T1000 (cell line): ENCODE data around the gene PRRG1.
"Not testable (repeated sequence)": the region's sequence is repeated elsewhere in the genome, so short reads cannot be mapped to it uniquely, and the experiment has no call there.

Experiments
- DNase-seq: peaks from one replicate; lab custom pipeline; 2025; ENCODE audit warnings: mixed read lengths; lab: John Stamatoyannopoulos, UW

Gene PRRG1

GRCh38 chrX:37349221-37350033 lies at the start of gene PRRG1:
PRRG1 (plus strand) TSS chrX:37349364; CDS start chrX:37406250, 56,886 bp downstream.
- peak; percentile 51 for DNase-seq

GRCh38 chrX:37302569-37302968 lies 46.6 kb upstream of the PRRG1 start:
- DNase-seq: no peak

GRCh38 chrX:37305238-37305637 lies 43.9 kb upstream of the PRRG1 start:
- DNase-seq: not testable (repeated sequence)

GRCh38 chrX:37314531-37314930 lies 34.6 kb upstream of the PRRG1 start:
- no peak for DNase-seq

DNA sequence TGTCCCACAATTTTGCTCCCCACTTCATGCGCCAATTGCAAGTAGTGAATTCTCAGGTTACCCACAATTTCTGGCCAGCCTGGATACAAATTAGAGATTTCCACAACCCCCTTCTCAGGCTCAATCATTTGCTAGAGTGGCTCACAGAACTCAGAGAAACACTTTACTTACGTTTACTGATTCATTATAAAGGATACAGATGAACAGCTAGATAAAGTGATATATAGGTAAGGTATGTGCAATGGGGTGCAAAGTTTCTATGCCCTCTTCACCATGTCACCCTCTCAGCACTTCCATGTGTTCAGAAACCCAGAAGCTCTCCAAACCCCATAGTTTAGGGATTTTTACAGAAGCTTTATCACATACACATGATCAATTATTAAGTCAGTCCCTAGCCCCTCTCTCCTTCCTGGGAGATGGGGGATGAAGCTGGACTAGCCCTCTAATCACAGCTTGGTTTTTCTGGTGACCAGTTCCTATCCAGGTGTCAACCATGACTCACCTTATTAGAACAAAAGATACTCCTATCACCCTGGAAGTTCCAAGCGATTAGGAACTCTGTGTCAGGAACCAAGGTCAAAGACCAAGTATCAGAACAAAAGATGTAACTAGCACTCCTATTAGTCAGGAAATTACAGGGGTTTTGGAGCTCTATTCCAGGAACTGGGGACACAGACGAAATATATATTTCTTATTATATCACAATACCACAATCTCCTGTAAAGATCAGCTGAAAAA lies 33.5 kb upstream of the PRRG1 start:
- no peak for DNase-seq

DNA sequence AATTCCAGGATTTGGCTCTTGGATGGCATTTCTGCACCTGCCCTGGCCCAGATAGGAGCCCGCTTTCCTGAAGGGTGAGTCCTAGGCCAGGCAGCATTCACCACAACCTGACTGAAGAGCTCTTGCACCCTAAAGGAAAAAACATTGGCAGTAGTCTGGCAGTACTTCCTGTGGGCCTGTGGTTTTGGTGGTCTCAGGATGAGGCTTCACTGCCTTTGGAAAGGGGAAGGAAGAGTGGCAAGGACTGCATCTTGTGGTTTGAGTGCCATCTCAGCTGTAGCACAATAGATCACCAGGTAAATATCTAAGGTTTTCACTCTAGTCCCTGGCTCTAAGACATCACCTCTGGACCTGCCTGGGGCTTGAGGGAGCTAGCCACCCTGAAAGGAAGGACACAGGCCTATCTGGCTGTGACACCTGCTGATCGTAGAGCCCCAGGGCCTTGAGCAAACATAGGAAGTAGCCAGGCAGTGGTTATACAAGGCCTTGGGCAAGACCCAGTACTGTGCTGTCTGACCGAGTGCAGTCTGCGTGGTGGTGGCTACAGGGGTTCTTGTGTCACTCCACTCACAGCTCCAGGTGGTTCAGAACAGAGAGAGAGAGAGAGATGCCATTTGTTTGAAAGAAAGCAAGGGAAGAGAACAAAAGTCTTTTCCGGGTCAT lies 28.5 kb upstream of the PRRG1 start:
- no peak for DNase-seq

DNA sequence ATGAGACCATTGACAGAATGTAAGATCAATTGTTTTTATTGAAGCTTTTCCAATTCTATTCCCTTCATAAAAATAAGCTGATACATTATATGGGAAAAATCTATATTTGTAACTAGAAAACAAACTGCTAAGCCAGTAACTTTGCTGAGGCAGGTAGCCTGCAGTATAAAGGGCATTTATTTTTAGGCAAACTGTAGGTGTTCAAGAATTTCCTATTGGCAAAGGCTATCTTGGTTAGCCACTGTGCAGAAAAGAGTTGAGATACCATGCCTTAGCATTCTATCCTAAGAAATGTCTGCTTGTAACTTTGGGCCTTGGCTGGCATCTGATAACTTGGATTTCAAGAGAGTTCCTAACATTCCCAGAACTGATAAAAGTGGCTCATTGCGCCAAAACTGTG lies 18.5 kb upstream of the PRRG1 start:
- DNase-seq: no peak

GRCh38 chrX:37331546-37331945 lies 17.6 kb upstream of the PRRG1 start:
- DNase-seq: no peak

GRCh38 chrX:37332055-37332454 lies 17.1 kb upstream of the PRRG1 start:
- DNase-seq: no peak

GRCh38 chrX:37332987-37333658 lies 16.0 kb upstream of the PRRG1 start:
- no peak for DNase-seq

DNA sequence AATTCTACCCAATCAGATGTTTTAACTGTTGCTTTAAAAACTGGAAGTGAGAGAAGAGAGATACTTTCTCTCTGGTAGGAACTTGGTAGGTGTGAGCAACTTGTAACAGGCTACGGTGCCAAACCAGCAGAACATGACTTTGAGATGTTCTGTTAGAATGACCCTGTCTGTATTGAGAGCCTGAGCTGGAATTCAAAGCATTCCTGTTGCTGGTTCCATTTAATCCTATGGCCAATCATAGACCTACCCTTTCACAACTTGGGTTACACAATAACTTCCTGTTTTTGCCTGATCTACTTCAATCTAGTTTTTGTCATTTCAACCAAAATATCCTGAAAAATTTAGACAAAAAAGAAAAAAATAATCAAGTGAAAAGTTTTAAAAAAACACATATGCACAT lies 1.7 kb upstream of the PRRG1 start:
- no peak for DNase-seq

- no peak for DNase-seq
Observed at GRCh38 chrX:37348231-37348970, 763 bp upstream of the PRRG1 start.

- no peak for DNase-seq
Observed at GRCh38 chrX:37348971-37349220, 268 bp upstream of the PRRG1 start.

- DNase-seq: no peak
Observed at GRCh38 chrX:37350034-37350365, 836 bp downstream of the PRRG1 start.

DNA sequence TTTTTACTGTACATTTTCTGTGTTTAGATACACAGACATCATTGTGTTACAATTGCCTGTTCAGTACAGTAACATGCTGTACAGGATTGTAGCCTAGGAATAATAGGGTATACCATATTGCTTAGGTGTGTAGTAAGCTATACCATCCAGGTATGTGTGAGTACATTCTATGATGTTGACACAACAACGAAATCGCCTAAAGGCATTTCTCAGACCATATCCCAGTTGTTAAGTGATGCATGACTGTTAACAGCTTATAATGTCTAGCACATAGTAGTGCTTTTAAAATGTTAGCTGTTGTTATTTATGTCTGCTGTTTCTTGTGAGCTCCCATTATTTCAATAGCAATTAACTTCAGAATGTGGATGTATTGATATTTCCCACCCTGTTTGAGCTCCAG lies 4.5 kb downstream of the PRRG1 start:
- no peak for DNase-seq

DNA sequence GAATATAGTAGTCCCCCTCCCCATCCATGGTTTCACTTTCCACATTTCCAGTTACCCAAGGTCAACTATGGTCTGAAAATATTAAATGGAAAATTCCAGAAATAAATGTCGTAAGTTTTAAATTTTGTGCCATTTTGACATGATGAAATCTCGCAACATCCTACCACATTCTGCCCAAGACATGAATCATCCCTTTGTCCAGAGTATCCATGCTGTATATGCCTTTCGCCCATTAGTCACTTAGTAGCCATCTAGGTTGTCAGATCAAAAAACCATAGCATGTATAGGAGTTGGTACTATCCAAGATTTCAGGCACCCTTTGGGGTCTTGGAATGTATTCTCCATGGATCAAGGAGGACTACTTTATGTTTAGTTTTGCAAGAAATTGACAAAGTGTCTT lies 8.3 kb downstream of the PRRG1 start:
- no peak for DNase-seq

DNA sequence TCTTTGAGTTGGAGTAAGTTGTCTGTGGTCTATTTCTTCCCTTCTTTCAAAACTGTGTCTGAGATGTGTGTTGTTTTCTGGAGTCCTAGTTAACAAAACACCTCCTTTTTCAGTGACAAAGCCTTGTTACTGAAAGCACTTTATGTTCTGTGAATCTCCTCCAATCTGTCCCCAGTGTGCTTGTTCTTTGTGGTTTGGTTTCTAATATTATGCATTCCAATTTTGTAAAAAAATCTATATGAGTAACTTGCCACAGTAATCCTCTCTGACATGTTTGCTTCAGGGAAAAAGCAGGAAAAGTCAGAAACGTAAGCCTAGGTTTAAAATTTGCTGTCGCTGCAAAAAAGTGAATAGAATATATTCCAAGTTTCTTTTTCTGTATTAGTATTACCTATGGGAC lies 12.4 kb downstream of the PRRG1 start:
- no peak for DNase-seq

- no peak for DNase-seq
Observed at GRCh38 chrX:37364666-37365065, 15.5 kb downstream of the PRRG1 start.

- no peak for DNase-seq
Observed at GRCh38 chrX:37367946-37368345, 18.8 kb downstream of the PRRG1 start.

- DNase-seq: no peak
Observed at GRCh38 chrX:37370499-37371141, 21.5 kb downstream of the PRRG1 start.

GRCh38 chrX:37371578-37371991 lies 22.4 kb downstream of the PRRG1 start:
- DNase-seq: no peak

DNA sequence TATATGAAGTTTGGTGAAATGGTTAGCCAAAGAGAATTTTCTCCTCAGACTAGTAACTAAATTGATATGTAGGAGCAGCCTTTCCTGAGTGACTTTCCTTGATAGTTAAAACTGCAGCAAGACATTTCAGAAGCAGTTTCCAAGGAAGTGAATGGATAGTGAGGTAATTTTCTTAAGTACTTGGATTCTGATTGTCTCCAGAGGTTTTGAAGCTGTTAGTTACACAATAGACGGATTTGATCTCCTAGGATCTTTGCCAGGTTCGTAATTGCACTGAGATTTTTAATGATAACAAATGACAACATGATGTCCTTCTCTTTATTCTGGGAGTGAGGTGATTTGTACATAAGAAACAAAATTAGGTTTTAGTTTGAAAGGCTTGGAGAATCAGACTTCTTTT lies 29.2 kb downstream of the PRRG1 start:
- no peak for DNase-seq
